HG02798 (cell line): Measurements from ENCODE around the gene HK3.
"Not testable (repeated sequence)": the region's sequence is repeated elsewhere in the genome, so short reads cannot be mapped to it uniquely, and the experiment has no call there.

Experiments
- ATAC-seq: cut with Tn5 transposase; IDR thresholded peaks from one replicate; pipeline ENCODE4 v1.9.1; 2021; ENCODE audit warnings: mild to moderate bottlenecking; ENCODE audit not compliant: unreplicated experiment, poor library complexity

Gene HK3

DNA sequence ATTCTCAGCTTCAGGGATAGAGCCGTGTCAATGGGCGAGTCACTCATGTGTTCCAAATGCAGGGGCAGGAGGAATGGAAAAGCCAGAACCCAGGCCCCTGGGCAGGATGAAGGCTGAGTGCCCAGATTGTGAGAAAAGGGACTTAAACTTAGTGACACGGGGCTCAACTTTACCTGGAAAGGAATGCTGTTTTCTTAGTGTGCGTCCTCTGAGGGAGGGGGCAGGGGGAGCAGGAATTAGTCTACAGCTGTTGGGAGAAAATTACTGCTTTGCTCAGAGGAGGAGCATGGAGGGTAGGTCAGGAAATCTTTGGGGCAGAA lies 14.6 kb downstream of the HK3 start:
- ATAC-seq = no peak

DNA sequence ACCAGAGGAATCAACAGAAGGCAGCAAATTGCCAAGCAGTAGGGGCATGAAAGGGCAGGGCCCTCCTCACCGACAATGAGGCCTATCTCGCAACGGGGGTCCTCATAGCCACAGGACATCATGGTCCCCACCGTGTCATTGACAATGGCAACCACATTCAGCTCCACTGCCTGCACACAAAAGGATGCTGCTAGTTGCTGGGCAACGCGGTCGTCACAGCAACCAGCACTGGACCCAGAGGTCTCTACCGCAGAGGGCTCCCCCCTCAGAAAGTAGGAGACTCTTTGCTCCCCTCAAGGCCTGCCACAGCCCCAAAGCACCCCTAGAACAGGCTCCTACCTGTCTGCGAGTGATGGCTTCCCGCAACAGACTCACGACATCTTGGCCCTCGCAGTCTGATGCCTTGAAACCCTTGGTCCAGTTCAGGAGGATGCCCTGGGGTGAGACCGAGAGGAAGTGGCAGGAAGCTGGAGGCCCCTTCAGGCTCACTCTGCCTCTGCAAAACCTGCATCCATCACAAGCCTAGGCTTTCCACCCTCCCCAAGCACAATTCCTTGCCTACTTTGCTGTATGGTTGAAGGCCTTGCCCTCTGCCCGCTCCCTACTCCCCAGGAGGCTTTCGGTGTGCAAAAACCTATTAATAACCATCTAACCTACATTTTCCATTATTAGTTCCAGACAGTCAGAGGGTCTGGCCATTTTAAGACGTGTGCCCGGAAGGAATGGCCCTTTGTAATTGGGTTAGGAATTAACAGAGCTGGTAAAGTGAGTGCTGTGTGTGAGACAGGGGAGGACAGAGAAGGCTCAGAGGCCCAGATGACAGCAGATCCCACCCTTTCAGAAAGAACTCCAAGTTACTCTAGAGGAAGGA lies 15.2 kb downstream of the HK3 start:
- ATAC-seq = no peak

DNA sequence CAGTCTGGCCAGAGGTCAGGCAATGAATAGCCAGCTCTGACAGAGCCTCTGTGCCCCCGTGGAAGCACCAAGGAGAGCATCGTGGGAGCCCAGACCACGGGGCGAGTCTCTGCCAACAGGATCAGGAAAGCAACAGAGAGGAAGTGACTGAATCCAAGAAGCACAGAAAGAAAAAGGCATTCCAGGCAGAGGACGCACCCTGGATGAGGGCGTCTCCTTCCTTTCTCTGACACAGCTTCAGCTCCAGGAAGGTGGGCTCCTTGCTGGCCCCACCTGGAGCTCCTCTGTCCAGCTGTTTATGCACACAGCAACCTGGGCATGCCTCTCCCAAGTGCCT lies 16.6 kb downstream of the HK3 start:
- no peak for ATAC-seq

DNA sequence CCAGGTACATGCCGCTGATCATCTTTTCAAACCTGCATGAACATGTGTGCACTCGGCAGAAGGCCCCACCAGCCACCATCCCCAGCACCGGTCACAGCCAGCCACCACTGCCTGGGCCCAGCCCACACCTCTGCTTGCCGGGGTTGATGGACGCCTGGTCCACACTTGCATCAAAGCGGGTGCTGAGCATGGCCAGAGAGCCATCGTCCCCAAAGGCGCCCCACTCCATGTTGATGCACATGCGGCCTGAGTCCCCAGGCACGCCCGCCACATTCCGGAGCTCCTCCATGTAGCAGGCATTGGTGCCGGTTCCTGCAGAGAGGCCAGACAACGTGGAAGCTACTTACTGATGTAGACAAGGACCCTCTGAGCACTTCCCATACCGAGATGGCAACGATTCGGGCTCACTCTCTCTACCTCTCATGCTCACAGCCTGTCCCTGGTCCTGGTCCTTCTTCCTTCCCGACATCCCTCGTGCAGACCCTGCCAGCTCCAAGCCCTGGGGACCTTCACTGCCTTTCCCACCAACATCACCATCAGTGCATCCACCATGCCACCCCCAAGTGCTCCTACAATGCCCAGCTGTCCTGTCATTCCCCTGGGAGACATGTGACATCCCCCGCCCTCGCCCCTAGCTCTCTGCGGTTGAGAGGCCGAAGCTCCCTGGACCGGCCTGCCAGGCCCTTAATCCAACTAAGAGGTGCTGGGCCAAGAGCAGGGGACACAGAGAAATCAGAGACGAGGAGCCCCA lies 17.2 kb downstream of the HK3 start:
- no peak for ATAC-seq

DNA sequence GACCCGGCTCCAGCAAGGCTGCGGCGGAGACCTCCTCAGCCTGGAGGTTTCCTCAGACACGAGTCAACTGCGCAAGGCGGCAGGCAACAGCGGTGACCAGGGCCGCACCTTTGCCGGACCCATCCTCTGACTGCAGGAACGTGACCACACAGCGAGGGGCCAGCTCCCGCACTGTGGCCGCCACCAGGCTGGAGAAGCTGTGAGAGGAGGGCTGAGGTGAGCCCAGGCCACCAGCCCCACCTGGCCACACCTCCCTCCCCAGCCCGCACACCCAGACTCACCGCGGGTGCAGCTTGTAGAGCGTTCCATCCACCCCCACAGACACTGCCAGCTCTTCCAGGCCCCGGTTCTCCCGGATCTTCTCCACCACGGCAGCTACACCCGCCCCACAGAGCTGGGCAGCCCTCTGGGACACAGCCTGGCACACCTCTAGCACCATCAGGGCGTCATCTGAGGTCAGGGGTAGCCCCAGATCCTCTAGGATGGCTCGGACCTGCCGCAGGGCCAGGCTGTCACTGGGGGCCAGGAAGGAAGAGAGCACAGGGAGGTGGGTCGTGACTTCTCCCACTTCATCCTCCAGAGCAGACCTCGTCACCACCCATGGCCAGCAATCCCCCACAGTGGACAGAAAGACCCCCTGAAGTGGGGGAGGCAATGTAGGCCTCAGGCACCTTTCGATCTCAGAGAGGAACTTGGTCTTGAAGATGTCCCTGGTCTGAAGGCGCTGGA lies 18.0 kb downstream of the HK3 start:
- ATAC-seq = no peak

DNA sequence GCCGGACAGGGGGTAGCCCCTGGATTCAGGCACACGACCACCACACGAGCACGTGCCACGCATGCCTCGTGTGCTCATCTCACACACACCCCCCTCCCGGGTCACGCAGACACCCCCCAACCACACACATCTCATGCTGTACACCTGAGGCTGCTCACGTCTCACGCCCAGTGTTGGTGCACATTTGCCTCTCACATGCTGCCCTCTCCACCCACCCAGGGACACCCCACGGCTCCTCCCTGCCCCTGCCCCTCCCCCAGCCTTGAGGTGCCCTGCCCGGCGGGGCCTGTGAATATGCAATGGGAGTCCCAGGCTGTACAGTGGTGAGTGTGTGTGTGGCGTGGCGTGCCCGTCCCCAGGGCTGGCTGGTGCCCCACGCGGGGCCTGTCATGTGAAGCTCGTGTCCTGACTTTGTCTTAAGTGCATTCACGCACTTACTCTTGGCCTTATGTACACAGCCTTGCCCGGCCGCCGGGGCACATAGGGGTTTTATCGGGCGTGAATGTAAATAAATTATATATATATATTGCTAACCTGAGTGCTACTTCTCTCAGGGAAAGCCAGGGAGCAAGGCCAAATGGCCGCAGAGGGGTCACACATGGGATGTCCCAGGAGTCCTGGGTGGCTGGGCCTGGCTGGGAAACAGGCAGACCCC lies 18.7 kb downstream of the HK3 start:
- ATAC-seq = no peak

DNA sequence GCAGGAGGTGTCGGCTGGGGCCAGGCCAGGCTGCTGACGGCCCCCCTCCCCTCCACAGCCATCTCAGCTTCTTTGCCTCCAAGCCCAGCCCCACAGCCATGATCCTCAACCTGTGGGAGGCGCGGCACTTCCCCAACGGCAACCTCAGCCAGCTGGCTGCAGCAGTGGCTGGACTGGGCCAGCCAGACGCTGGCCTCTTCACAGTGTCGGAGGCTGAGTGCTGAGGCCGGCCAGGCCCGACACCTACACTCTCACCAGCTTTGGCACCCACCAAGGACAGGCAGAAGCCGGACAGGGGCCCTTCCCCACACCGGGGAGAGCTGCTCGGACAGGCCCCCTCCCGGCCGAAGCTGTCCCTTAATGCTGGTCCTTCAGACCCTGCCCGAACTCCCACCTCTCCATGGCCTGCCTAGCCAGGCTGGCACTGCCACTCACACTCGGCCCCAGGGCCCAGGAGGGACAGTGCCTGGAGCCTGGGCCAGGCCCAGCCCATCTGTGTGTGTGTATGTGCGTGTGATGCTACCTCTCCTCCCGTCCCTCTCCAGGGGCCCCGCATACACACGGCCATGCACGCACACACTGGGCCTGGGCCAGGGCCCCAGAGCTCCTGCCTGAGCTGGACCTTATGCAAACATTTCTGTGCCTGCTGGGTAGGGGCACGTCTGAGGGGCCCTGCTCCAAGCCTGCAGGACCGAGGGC lies 19.3 kb downstream of the HK3 start:
- ATAC-seq = no peak

DNA sequence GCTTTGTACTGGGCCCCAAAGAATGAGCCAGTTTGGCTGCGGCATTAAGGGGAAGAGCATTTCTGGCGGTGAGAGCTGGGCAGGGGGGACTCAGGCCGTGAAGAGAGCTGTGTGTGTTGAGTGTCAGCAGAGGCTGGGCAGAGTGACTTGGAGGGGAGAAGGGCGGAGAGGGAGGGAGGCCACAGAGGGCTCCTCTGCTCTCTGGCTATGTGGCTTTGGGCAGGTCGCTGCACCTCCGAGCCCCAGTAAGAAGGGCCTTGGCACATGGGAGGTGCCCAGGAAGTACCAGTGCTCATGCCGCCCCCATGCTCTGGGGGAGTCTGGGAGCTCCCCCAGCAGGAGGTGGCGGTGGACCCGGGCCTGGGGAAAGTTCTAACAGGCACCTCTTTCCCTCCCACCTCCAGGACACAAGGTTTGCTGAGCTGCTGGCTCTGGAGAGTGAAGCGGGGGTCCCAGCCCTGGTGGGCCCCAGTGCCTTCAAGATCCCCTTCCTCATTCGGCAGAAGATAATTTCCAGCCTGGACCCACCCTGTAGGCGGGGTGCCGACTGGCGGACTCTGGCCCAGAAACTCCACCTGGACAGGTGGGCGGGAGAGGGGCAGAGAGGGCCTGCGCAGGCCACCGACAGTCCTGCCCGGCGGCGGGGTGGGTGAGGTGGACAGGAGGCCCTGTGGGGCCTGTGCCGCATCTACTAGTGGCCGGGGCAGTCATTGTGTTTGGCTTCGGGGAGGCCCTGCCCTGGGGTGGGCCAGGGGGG lies 20.1 kb downstream of the HK3 start:
- no peak for ATAC-seq

DNA sequence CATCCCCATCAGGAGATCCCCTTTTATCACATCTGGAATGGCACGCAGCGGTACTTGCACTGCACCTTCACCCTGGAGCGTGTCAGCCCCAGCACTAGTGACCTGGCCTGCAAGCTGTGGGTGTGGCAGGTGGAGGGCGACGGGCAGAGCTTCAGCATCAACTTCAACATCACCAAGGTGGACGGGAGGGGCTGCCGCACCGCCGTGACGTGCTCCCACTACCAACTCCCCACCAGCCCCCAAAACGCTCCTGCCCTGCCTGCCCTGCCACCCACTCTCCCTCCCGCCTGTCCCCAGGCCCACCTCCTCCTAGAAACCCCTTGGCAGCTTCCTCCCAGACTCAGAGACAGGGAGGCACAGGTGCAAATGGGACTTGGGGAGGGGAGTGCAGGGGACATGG lies 20.7 kb downstream of the HK3 start:
- ATAC-seq = no peak

DNA sequence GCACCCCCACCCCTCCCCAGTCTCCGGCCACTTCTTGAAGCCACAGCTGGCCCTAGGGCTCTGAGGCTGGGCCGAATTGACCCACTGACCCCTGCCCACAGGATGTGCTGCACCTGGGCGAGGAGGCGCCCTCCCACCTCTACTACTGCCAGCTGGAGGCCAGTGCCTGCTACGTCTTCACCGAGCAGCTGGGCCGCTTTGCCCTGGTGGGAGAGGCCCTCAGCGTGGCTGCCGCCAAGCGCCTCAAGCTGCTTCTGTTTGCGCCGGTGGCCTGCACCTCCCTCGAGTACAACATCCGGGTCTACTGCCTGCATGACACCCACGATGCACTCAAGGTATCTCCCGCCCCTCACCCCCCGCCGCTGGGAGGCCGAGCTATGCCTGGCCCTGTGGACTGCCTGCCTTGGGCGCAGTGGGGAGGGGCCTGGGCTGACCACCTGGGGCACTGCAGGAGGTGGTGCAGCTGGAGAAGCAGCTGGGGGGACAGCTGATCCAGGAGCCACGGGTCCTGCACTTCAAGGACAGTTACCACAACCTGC lies 21.3 kb downstream of the HK3 start:
- no peak for ATAC-seq

DNA sequence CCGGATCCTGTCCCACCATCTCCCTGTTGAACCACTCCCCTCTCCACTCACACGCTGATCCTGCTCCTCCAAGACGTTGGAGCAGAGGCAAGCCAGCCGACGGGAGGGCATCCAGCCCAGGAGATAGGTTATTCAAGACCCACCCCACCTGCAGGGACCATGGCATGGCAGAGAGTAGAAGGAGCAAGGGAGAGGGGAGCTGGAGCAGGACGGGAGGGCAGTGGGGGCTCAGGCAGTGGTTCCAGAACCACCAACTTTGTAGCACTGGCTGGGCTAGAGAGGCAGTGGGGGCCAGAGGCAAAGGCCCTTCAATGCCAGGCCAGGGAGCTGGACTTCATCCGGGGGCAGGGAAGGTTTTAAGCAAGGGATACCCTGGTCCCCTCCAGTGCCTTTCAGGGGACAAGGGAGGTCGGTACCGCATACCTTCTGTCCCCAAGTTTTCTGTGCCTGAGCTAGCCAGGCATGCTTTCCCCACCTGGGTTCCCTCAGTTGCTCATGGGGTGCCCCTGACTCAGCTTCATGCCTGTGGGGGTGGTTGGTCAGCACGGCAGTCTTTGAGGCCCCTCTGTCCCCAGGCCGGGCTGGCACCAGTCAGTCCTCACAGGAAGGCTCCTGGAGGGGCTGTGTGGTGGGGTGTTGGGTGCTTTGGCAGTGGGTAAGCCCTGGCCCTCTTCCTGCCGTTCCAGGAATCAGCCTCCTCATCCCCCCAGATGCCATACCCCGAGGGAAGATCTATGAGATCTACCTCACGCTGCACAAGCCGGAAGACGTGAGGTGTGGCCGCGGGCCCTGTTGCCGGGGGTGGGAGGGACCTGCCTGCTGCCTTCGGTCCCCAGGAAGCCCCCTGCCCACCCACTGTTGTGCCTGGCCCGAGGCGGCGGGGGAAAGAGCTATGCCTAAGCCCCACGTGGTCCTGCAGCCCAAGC lies 22.4 kb downstream of the HK3 start:
- no peak for ATAC-seq

DNA sequence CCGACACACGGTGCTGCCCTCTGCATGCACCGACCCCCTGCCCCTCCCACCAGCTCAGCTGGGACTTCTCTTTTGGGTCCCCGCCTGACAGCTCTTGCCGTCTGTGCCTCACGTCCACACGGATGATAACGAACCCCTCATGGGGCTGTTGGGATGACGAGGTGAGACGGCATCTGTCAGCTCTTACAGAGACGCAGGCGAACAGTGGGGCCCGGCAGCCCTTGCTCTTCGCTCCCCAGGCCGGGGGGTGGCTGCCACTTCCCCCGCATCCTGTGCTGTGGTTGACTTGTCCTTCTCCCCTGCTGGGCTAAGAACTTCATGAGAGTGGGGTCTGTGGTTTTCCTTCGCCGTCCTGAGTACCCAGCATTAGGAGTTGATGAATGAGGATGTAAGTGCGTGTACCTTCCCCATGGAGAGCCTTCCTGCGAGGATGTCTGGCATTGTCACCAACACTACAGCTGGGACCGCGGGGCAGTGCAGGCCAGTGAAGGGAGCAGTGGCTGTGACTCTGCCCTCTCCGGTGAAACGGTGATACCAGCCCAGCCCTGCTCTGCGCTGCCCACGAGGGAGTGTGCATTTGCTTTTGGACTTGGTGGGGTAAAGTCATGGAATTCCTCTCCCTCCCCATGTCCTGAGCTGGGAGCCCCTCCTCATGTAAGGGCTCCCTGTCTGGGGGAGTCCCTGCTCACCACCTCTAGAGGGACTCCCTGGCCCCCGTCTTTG lies 23.2 kb downstream of the HK3 start:
- ATAC-seq = no peak

DNA sequence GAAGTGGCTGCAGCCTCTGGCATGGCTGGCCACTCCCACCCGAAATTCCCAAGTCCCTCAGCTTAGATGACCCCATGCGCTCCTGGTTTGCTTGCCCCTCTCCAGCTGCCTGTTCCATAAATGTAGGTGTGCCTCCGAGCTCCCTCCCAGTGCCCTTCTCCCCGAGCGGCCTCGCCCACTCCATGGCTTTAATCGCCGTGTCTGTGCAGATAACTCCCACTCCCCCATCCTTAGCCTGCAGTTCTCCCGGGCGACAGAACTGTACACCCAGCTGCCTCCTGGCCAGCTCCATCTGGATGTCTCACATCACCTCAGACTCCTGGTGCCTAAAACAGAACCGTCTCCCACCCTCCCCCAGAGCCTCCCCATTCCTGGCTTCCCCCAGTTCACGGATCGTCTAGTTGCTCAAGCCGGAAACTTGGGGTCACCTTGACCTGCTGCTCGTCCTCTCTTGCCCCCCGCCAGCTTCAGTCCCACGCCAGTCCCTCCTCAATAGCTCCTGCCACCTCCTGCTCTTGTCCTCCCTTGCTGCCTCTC lies 24.1 kb downstream of the HK3 start:
- ATAC-seq = no peak

DNA sequence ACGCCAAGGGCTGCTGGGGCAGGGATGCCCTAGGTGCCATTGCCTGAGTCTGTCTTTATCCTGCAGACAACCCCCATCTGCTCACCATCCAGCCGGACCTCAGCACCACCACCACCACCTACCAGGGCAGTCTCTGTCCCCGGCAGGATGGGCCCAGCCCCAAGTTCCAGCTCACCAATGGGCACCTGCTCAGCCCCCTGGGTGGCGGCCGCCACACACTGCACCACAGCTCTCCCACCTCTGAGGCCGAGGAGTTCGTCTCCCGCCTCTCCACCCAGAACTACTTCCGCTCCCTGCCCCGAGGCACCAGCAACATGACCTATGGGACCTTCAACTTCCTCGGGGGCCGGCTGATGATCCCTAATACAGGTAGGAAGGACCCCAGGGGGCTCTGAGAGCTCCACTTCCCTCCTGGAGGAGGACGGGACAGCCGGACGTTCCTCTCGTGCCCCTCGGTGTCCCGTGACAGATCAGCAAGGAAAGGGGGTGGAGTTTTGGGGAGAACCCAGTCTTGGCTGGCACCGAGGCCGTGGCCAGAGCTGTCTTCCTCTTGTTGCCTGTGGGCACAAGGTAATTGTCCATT lies 24.9 kb downstream of the HK3 start:
- no peak for ATAC-seq

DNA sequence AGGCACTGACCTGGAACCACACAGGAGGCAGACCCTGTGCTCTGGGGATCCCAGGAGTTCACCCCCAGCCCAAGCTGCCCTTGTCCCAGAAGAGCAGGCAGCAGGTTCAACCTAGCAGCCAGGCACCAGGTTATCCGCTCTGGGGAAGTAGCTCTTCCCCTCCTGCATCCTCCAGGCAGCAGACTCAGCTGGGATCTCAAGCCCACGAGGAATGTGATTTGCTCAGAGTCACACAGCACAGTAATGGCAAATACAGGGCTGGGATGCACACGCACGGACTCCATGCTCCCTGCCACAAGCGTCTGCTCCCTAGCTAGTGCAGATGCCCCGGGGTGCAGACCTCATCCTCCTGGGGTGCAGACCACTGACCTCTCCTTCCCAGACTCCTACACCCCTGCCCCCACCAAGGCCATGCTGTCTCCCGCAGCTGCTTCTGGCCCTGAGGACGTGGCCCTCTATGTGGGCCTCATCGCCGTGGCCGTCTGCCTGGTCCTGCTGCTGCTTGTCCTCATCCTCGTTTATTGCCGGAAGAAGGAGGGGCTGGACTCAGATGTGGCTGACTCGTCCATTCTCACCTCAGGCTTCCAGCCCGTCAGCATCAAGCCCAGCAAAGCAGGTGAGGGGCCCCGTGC lies 25.5 kb downstream of the HK3 start:
- no peak for ATAC-seq

DNA sequence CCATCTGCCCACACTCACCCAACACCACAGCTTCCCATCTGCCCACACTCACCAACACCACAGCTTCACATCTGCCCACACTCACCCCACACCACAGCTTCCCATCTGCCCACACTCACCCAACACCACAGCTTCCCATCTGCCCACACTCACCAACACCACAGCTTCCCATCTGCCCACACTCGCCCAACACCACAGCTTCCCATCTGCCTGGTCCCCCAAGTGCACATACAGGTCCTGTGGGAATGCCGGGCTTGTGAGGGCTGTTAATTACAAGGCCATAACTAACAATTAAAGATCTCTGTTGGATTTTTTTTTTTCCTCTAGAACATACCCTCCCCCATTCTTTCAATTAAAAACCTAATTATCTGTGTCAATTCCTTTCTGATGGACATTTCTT lies 26.1 kb downstream of the HK3 start:
- not testable (repeated sequence) for ATAC-seq

DNA sequence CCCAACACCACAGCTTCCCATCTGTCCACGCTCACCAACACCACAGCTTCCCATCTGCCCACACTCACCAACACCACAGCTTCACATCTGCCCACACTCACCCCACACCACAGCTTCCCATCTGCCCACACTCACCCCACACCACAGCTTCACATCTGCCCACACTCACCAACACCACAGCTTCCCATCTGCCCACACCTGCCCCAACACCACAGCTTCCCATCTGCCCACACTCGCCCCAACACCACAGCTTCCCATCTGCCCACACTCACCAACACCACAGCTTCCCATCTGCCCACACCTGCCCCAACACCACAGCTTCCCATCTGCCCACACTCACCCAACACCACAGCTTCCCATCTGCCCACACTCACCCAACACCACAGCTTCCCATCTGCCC lies 26.6 kb downstream of the HK3 start:
- not testable (repeated sequence) for ATAC-seq
